Panc1 (cell line): ENCODE measurements around the gene SHISA8. TPM values are rescaled to one million over a fixed set of nuclear protein-coding genes. Genes with fewer than 3 reads are reported as not detected.

Experiments used
- microRNA-seq: library from miRNA; unstranded; fragments of <30 nt; microRNA quantifications from one replicate; pipeline ENCODE4 v1.1.0, GENCODE V29; 2020; ENCODE audit not compliant: unreplicated experiment
- total RNA-seq: library from RNA; stranded (reverse); gene quantifications from one replicate; pipeline ENCODE4 v1.2.1, GENCODE V29; 2021; ENCODE audit not compliant: unreplicated experiment

SHISA8 gene
- total RNA-seq, 1 experiment from 2014 or later, result 0.62 TPM

Small RNAs within 50 kb of the gene (microRNA-seq; reads per million reads assigned to microRNA genes)
- 37.8 reads per million, percentile 45 among the genes with 10 or more reads in this experiment for gene MIR33A

Other genes starting within 250 kb of the SHISA8 start
- 113 TPM for gene SNU13, start 226.2 kb downstream of the SHISA8 start, total RNA-seq
- 0.18 TPM for gene MEI1, start 215.6 kb downstream of the SHISA8 start, total RNA-seq
- gene CCDC134, start 114.4 kb downstream of the SHISA8 start, total RNA-seq, result 16.7 TPM
- 73.0 TPM for gene SREBF2, start 82.0 kb downstream of the SHISA8 start, total RNA-seq
- 1.0 TPM for gene TNFRSF13C, start 11.7 kb upstream of the SHISA8 start, total RNA-seq
- gene CENPM, start 32.1 kb upstream of the SHISA8 start, total RNA-seq, result 39.8 TPM
- 3.9 TPM for gene SEPTIN3, start 54.4 kb upstream of the SHISA8 start, total RNA-seq
- gene WBP2NL, start 83.7 kb upstream of the SHISA8 start, total RNA-seq, result 0.44 TPM
- 24.2 TPM for gene NAGA, start 155.7 kb upstream of the SHISA8 start, total RNA-seq
- gene PHETA2, start 159.2 kb upstream of the SHISA8 start, total RNA-seq, result 1.3 TPM
- 44.6 TPM for gene SMDT1, start 164.6 kb upstream of the SHISA8 start, total RNA-seq
- 92.2 TPM for gene NDUFA6, start 175.7 kb upstream of the SHISA8 start, total RNA-seq
- 2.7 TPM for gene CYP2D6, start 215.7 kb upstream of the SHISA8 start, total RNA-seq